ENCODE measurements around the gene TFDP2.
"Not testable (repeated sequence)": the region's sequence is repeated elsewhere in the genome, so short reads cannot be mapped to it uniquely, and the experiment has no call there.

Gene TFDP2

GRCh38 chr3:142127941-142128658 lies 21.2 kb downstream of the TFDP2 start:
- DNase-seq (ENCODE audit: low read depth in 2 of 2): no peak

- DNase-seq (ENCODE audit: low read depth in 2 of 2): no peak
Observed at GRCh38 chr3:142124243-142124642, 25.1 kb downstream of the TFDP2 start.

GRCh38 chr3:142120707-142121106 lies 28.6 kb downstream of the TFDP2 start:
- DNase-seq (ENCODE audit: low read depth in 2 of 2): no peak

- DNase-seq (ENCODE audit: low read depth in 2 of 2): no peak
Observed at GRCh38 chr3:142118911-142119310, 30.4 kb downstream of the TFDP2 start.

GRCh38 chr3:142117056-142117851 lies 32.1 kb downstream of the TFDP2 start:
- DNase-seq (ENCODE audit: low read depth in 2 of 2): no peak

- DNase-seq (ENCODE audit: low read depth in 2 of 2): no peak
Observed at GRCh38 chr3:142115867-142116668, 33.3 kb downstream of the TFDP2 start.

- no peak for DNase-seq (ENCODE audit: low read depth in 2 of 2)
Observed at GRCh38 chr3:142112601-142113000, 36.7 kb downstream of the TFDP2 start.

- no peak for DNase-seq (ENCODE audit: low read depth in 2 of 2)
Observed at GRCh38 chr3:142106548-142106947, 42.8 kb downstream of the TFDP2 start.

GRCh38 chr3:142105991-142106390 lies 43.4 kb downstream of the TFDP2 start:
- no peak for DNase-seq (ENCODE audit: low read depth in 2 of 2)

GRCh38 chr3:142104763-142105162 lies 44.6 kb downstream of the TFDP2 start:
- DNase-seq (ENCODE audit: low read depth in 2 of 2): no peak

GRCh38 chr3:142098964-142099363 lies 50.4 kb downstream of the TFDP2 start:
- no peak for DNase-seq (ENCODE audit: low read depth in 2 of 2)

GRCh38 chr3:142097099-142097843 lies 52.1 kb downstream of the TFDP2 start:
- DNase-seq (ENCODE audit: low read depth in 2 of 2): no peak

- no peak for DNase-seq (ENCODE audit: low read depth in 2 of 2)
Observed at GRCh38 chr3:142095841-142096240, 53.5 kb downstream of the TFDP2 start.

- DNase-seq (ENCODE audit: low read depth in 2 of 2): not testable (repeated sequence)
Observed at GRCh38 chr3:142088925-142089324, 60.4 kb downstream of the TFDP2 start.

GRCh38 chr3:142088522-142088921 lies 60.8 kb downstream of the TFDP2 start:
- DNase-seq (ENCODE audit: low read depth in 2 of 2): no peak

- DNase-seq (ENCODE audit: low read depth in 2 of 2): no peak
Observed at GRCh38 chr3:142087676-142088075, 61.7 kb downstream of the TFDP2 start.

GRCh38 chr3:142086581-142087090 lies 62.7 kb downstream of the TFDP2 start:
- DNase-seq (ENCODE audit: low read depth in 2 of 2): no peak

- no peak for DNase-seq (ENCODE audit: low read depth in 2 of 2)
Observed at GRCh38 chr3:142081178-142081577, 68.2 kb downstream of the TFDP2 start.

GRCh38 chr3:142077859-142078500 lies 71.4 kb downstream of the TFDP2 start:
- DNase-seq (ENCODE audit: low read depth in 2 of 2): no peak

GRCh38 chr3:142077155-142077858 lies 72.0 kb downstream of the TFDP2 start:
- DNase-seq (ENCODE audit: low read depth in 2 of 2): no peak

Measured in activated CD8-positive, alpha-beta memory T cell treated with anti-CD3 and anti-CD28 coated beads for 4 hours (primary cell).